D721Med (cell line): ENCODE results near the gene RRP1.
"Not testable (repeated sequence)": the region's sequence is repeated elsewhere in the genome, so short reads cannot be mapped to it uniquely, and the experiment has no call there.

Experiments used
- DNase-seq: peaks from one replicate; pipeline ENCODE4 v3.0.0; 2011; ENCODE audit warnings: low spot score; ENCODE audit not compliant: insufficient read length
- FAIRE-seq: peaks from 2 replicates; lab custom pipeline; 2011; peaks lifted over from hg19 to GRCh38; lab: Jason Lieb, UNC
- CTCF ChIP-seq: IDR thresholded peaks from 2 replicates; pipeline ENCODE4 v1.5.1; 2012; ENCODE audit warnings: mild to moderate bottlenecking, control low read depth; ENCODE audit not compliant: insufficient read depth; ENCODE audit errors: missing control alignments

RRP1 gene

GRCh38 chr21:43834146-43834905 is 44.9 kb downstream of the RRP1 start:
- FAIRE-seq (no peak), DNase-seq (no peak)
- TF ChIP-seq CTCF = no peak

GRCh38 chr21:43835050-43835449 is 45.7 kb downstream of the RRP1 start:
- FAIRE-seq = no peak

GRCh38 chr21:43835861-43836260 is 46.5 kb downstream of the RRP1 start:
- DNase-seq = no peak
- no peak for FAIRE-seq
- no peak for TF ChIP-seq CTCF

More at GRCh38 chr21:43835050-43835449, 45.7 kb downstream of the RRP1 start:
- no peak for TF ChIP-seq CTCF
- DNase-seq = no peak

GRCh38 chr21:43836616-43837015 is 47.2 kb downstream of the RRP1 start:
- TF ChIP-seq CTCF = no peak
- FAIRE-seq = no peak
- DNase-seq = no peak

GRCh38 chr21:43840259-43840658 is 50.9 kb downstream of the RRP1 start:
- DNase-seq (no peak), FAIRE-seq (no peak)
- TF ChIP-seq CTCF = no peak

- no peak for FAIRE-seq
- DNase-seq = no peak
- no peak for TF ChIP-seq CTCF
Observed at GRCh38 chr21:43842742-43843141, 53.4 kb downstream of the RRP1 start.

- FAIRE-seq, DNase-seq: not testable (repeated sequence)
Observed at GRCh38 chr21:43844906-43845305, 55.5 kb downstream of the RRP1 start.

GRCh38 chr21:43845386-43845785 is 56.0 kb downstream of the RRP1 start:
- FAIRE-seq = no peak
- no peak for DNase-seq
- TF ChIP-seq CTCF = no peak
